HepG2 (cell line): Measurements from ENCODE around the gene GATM. TPM values are rescaled to one million over a fixed set of nuclear protein-coding genes. Genes with fewer than 3 reads are reported as not detected.
A peak's percentile ranks its signal among the peaks of the same experiment; 100 is the strongest.

Experiments
- DZIP1 ChIP-seq: sonication (generic); formaldehyde crosslinking; IDR thresholded peaks from 2 replicates; pipeline ENCODE4 v1.5.0; 2020; ENCODE audit warnings: mild to moderate bottlenecking, missing genetic modification reagents
- FOXM1 ChIP-seq: sonication (generic); formaldehyde crosslinking; IDR thresholded peaks from 2 replicates; pipeline ENCODE4 v1.5.0; 2020; ENCODE audit warnings: missing genetic modification reagents
- FOXP4 ChIP-seq: sonication (generic); formaldehyde crosslinking; IDR thresholded peaks from 2 replicates; pipeline ENCODE4 v1.4.0; 2020; ENCODE audit warnings: missing genetic modification reagents
- HHEX ChIP-seq: IDR thresholded peaks from 2 replicates; pipeline ENCODE4 v1.6.1; 2016; ENCODE audit warnings: control low read depth
- NCOA1 ChIP-seq: sonication (generic); formaldehyde crosslinking; IDR thresholded peaks from 2 replicates; pipeline ENCODE4 v1.9.0; 2021; ENCODE audit warnings: missing genetic modification reagents
- NR0B2 ChIP-seq: sonication (generic); formaldehyde crosslinking; IDR thresholded peaks from 2 replicates; pipeline ENCODE4 v1.4.0; 2020; ENCODE audit warnings: mild to moderate bottlenecking, missing genetic modification reagents
- SMARCC2 ChIP-seq: fragments of 450-650 bp; IDR thresholded peaks from 2 replicates; pipeline ENCODE4 v1.6.1; 2017; ENCODE audit warnings: antibody characterized with exemption, mild to moderate bottlenecking
- YEATS4 ChIP-seq: sonication (generic); formaldehyde crosslinking; IDR thresholded peaks from 2 replicates; pipeline ENCODE4 v1.4.0; 2020; ENCODE audit warnings: missing genetic modification reagents, borderline replicate concordance
- ZBTB25 ChIP-seq: IDR thresholded peaks from 2 replicates; pipeline ENCODE4 v1.6.1; 2018; ENCODE audit warnings: missing genetic modification reagents
- ZKSCAN1 ChIP-seq: fragments of 150-350 bp; IDR thresholded peaks from 2 replicates; pipeline ENCODE4 v1.6.1; 2014; ENCODE audit warnings: low read length
- ZNF709 ChIP-seq: sonication (generic); formaldehyde crosslinking; IDR thresholded peaks from 2 replicates; pipeline ENCODE4 v1.5.0; 2020; ENCODE audit warnings: mild to moderate bottlenecking, missing genetic modification reagents
- polyA plus RNA-seq, 8 experiments: library from polyadenylated mRNA; depleted of rRNA in 3 of 8; stranded (reverse) in 7 of 8; unstranded in 1 of 8; fragments of >200 nt; fragmentation: Illumina TruSeq in 4 of 8; extraction: Trizol in 4 of 8; gene quantifications; 2 replicates each; pipeline versions ENCODE4 v1.2.1 to v1.2.3, GENCODE V29; 2011 to 2016; ENCODE audit warnings: low read depth in 4 of 8, missing spikeins in 1 of 8, mixed read lengths in 1 of 8; ENCODE audit not compliant: insufficient read depth in 1 of 8
- total RNA-seq, 5 experiments: library from RNA; depleted of rRNA; stranded (reverse); fragments of >200 nt; fragmentation: Illumina TruSeq; extraction: Trizol; gene quantifications; 2 replicates each; pipeline ENCODE4 v1.2.3, GENCODE V29; 2016; ENCODE audit warnings: low read depth in 1 of 5
- TF ChIP-seq, protein P1 (sequence below): sonication (generic); formaldehyde crosslinking; IDR thresholded peaks from 2 replicates; pipeline ENCODE4 v1.9.0; 2021; ENCODE audit warnings: missing genetic modification reagents, borderline replicate concordance
- TF ChIP-seq, protein P2 (sequence below): sonication (generic); formaldehyde crosslinking; IDR thresholded peaks from 2 replicates; pipeline ENCODE4 v1.8.1; 2023; ENCODE audit warnings: mild to moderate bottlenecking, inconsistent platforms, moderate library complexity, missing genetic modification reagents, borderline replicate concordance
- TF ChIP-seq, protein P3 (sequence below): sonication (generic); formaldehyde crosslinking; IDR thresholded peaks from 2 replicates; pipeline ENCODE4 v1.4.0; 2020; ENCODE audit warnings: missing genetic modification reagents

Gene GATM
- total and polyA plus RNA-seq, 2 of the 13 experiments (the other 11 are each of a cell fraction or from before 2014, with no cell fraction given), result 2.1 to 16.8 TPM

GRCh38 chr15:45402955-45403877 lies 24.9 kb upstream of the GATM start (continued):
- TF ChIP-seq ZNF709 (CRISPR knock-in tag) (no peak), DZIP1 (CRISPR knock-in tag) (no peak), YEATS4 (CRISPR knock-in tag) (peak; percentile 50; the same call in 1 of the 2 replicates), FOXM1 (no peak), SMARCC2 (no peak), ZKSCAN1 (no peak), NR0B2 (CRISPR knock-in tag) (no peak), NCOA1 (CRISPR knock-in tag) (peak; percentile 39; the same call in 1 of the 2 replicates), ZBTB25 (CRISPR knock-in tag) (no peak), HHEX (CRISPR knock-in tag) (no peak), FOXP4 (no peak)
- TF ChIP-seq, protein P1, sequence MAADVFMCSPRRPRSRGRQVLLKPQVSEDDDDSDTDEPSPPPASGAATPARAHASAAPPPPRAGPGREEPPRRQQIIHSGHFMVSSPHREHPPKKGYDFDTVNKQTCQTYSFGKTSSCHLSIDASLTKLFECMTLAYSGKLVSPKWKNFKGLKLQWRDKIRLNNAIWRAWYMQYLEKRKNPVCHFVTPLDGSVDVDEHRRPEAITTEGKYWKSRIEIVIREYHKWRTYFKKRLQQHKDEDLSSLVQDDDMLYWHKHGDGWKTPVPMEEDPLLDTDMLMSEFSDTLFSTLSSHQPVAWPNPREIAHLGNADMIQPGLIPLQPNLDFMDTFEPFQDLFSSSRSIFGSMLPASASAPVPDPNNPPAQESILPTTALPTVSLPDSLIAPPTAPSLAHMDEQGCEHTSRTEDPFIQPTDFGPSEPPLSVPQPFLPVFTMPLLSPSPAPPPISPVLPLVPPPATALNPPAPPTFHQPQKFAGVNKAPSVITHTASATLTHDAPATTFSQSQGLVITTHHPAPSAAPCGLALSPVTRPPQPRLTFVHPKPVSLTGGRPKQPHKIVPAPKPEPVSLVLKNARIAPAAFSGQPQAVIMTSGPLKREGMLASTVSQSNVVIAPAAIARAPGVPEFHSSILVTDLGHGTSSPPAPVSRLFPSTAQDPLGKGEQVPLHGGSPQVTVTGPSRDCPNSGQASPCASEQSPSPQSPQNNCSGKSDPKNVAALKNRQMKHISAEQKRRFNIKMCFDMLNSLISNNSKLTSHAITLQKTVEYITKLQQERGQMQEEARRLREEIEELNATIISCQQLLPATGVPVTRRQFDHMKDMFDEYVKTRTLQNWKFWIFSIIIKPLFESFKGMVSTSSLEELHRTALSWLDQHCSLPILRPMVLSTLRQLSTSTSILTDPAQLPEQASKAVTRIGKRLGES (CRISPR knock-in tag), result no peak
- TF ChIP-seq, protein P2, sequence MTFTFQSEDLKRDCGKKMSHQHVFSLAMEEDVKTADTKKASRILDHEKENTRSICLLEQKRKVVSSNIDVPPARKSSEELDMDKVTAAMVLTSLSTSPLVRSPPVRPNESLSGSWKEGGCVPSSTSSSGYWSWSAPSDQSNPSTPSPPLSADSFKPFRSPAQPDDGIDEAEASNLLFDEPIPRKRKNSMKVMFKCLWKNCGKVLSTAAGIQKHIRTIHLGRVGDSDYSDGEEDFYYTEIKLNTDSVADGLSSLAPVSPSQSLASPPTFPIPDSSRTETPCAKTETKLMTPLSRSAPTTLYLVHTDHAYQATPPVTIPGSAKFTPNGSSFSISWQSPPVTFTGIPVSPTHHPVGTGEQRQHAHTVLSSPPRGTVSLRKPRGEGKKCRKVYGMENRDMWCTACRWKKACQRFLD (CRISPR knock-in tag), result no peak
- TF ChIP-seq, protein P3, sequence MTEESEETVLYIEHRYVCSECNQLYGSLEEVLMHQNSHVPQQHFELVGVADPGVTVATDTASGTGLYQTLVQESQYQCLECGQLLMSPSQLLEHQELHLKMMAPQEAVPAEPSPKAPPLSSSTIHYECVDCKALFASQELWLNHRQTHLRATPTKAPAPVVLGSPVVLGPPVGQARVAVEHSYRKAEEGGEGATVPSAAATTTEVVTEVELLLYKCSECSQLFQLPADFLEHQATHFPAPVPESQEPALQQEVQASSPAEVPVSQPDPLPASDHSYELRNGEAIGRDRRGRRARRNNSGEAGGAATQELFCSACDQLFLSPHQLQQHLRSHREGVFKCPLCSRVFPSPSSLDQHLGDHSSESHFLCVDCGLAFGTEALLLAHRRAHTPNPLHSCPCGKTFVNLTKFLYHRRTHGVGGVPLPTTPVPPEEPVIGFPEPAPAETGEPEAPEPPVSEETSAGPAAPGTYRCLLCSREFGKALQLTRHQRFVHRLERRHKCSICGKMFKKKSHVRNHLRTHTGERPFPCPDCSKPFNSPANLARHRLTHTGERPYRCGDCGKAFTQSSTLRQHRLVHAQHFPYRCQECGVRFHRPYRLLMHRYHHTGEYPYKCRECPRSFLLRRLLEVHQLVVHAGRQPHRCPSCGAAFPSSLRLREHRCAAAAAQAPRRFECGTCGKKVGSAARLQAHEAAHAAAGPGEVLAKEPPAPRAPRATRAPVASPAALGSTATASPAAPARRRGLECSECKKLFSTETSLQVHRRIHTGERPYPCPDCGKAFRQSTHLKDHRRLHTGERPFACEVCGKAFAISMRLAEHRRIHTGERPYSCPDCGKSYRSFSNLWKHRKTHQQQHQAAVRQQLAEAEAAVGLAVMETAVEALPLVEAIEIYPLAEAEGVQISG (CRISPR knock-in tag), result peak; percentile 36; the same call in 1 of the 2 replicates
